ENCODE results near the gene GNAZ.

The GNAZ gene

DNA sequence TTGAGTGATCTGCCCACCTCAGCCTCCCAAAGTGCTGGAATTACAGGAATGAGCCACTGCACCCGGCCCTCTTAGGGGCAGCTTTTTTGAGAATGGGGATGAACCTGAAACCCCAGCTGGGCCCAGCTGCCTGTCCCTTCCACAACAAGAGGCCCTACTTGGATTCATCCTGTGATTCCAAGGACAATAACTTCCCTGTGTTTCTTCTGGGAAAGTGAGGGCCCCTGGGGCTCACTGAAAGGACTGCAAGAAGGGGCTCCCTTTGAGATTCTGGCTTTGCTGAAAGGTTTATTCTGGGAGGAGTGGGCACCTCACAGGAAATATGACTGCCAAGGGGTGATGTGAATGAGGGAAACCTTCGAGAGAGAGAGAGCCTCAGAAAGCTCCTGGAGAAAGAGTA is 12.3 kb upstream of the GNAZ start:
- H3K36me3 ChIP-seq (ENCODE audit: control insufficient read depth, insufficient read depth, low read length) = no peaks in the 10 kb centered on the region
- DNase-seq = no peak
- H3K27me3 ChIP-seq (replicated peaks; ENCODE audit: control insufficient read depth, insufficient read depth, low read length, poor library complexity, severe bottlenecking) = no peaks in the 10 kb centered on the region

DNA sequence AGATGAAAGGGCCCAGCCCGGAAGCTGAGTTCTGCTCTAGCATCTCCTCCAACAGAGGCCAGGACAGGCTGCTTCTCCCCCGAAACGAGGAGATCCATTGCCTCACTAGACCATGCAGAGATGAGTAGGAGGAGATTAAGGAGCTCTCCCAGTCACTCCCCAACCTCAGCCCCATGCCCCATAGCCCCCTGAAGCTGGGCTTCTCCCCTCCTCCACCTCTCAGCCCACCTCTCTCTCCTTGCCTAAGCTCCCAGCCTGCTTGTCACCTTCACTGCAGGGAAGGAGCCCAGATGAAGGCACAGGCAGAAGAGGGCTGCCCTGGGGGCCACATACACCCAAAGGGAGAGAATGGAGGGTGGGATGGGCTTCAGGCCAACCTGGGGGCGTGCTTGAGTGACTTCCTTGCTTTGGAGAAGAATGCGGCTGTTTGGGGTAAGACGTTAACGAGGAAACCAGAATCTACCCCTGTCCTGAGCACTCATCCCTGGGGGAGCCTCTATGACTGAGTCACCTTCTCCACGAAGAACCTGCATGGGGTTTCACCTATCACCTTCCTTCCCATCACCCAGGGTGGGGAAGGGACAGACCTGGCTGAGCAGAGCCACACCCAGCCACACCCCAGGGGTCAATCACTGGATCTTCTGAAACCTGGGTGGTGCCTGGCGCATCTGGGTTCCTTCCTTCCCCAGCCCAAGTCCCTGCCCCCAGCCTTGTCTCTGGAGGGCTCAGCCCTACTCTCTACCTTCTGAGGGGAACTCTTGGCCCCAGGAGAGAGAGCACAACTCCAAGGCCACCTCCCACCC is 11.6 kb upstream of the GNAZ start:
- Histone ChIP-seq H3K27me3 (replicated peaks; ENCODE audit: control insufficient read depth, insufficient read depth, low read length, poor library complexity, severe bottlenecking) (no peaks in the 10 kb centered on the region), H3K27ac (ENCODE audit: insufficient read depth, low read length, poor library complexity, severe bottlenecking) (no peak overlapping the region), H3K4me1 (ENCODE audit: control insufficient read depth, insufficient read depth, low read length, poor library complexity, severe bottlenecking) (no peaks in the 10 kb centered on the region), H3K9me3 (ENCODE audit: control insufficient read depth, low read length) (peaks cover 4% of the 10 kb centered on the region), H3K4me3 (ENCODE audit: insufficient read depth, low read depth, low read length, poor library complexity, severe bottlenecking) (no peak overlapping the region), H3K36me3 (ENCODE audit: control insufficient read depth, insufficient read depth, low read length) (no peaks in the 10 kb centered on the region)
- no peak for DNase-seq

More for the DNA sequence above, 12.3 kb upstream of the GNAZ start:
- no peak overlapping the region for H3K4me3 ChIP-seq (ENCODE audit: insufficient read depth, low read depth, low read length, poor library complexity, severe bottlenecking)
- no peak overlapping the region for H3K27ac ChIP-seq (ENCODE audit: insufficient read depth, low read length, poor library complexity, severe bottlenecking)
- H3K4me1 ChIP-seq (ENCODE audit: control insufficient read depth, insufficient read depth, low read length, poor library complexity, severe bottlenecking) = no peaks in the 10 kb centered on the region
- peaks cover 4% of the 10 kb centered on the region for H3K9me3 ChIP-seq (ENCODE audit: control insufficient read depth, low read length)

DNA sequence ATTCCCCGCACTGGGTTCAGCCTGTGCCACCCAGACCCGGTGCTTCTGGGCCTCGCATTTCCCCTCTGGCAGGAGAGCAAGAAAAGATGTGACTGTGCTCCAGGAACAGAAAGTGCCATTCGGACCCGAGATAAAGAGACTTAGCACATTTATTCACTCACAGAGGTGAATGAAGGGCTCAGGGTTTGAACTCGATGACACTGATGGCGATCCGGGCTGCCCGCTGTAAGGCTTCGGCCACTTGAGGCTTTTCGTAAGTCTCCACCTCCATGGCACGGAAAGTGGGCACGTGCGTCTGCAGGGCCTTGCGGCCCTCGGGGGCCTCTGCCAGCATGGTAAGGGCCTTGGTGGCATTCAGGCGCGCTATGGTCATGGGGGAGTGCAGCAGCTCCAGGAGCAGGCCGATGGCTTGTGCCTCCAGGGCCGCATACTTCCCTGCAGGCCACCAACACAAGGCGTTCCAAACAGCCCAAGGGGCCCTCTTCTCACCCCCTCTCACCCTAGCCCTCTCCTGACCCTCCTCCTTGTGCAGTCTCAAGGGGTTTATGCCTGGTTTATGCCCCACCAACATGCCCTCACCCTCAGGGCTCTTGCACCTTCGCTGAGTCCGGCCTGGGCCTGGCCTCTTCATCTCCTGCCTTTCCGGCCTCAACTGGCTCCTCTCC is 10.9 kb upstream of the GNAZ start:
- no peak for DNase-seq
- no peak overlapping the region for H3K27ac ChIP-seq (ENCODE audit: insufficient read depth, low read length, poor library complexity, severe bottlenecking)
- H3K4me1 ChIP-seq (ENCODE audit: control insufficient read depth, insufficient read depth, low read length, poor library complexity, severe bottlenecking) = no peaks in the 10 kb centered on the region

DNA sequence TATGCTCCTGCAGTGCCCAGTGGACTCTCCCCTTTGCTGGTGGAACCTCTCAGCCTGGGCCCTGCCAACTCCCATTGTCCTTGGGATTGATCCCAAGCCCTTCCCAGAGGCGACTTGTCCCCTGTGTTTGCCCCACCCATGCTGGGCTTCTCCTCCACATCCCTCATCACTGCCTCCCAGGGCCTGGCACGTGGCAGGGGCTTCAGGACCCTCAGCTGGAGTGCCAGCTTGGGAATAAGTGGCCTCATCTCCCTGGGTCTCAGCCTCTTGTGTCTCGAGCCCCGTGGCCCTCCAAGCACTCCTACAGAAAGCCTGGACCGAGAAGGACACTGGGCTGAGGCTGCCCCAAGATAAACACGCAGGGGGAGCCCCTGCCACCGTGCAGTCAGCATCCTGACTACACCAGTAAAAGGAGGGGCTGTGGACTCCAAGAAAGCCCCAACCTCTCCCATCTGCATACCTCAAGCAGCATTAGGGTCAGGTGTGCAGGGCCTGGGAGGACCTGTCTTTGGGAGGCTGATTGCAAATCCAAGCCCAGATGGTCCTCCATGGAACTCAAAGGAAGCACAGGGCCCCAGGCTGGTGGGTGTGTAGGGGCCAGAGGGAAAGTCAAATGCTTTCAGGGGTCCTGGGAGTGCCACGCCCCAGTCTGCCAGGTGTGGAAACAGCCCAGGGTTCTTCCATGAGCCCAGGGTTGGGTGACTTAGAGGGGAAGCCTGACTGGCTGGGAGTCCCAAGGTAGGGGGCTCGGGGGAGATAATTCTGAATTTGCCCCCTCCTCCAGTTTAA is 9.5 kb upstream of the GNAZ start:
- no peak overlapping the region for H3K4me3 ChIP-seq (ENCODE audit: insufficient read depth, low read depth, low read length, poor library complexity, severe bottlenecking)

More for the DNA sequence above, 10.9 kb upstream of the GNAZ start:
- H3K9me3 ChIP-seq (ENCODE audit: control insufficient read depth, low read length) = peaks cover 4% of the 10 kb centered on the region
- no peak overlapping the region for H3K4me3 ChIP-seq (ENCODE audit: insufficient read depth, low read depth, low read length, poor library complexity, severe bottlenecking)
- H3K27me3 ChIP-seq (replicated peaks; ENCODE audit: control insufficient read depth, insufficient read depth, low read length, poor library complexity, severe bottlenecking) = no peaks in the 10 kb centered on the region
- H3K36me3 ChIP-seq (ENCODE audit: control insufficient read depth, insufficient read depth, low read length) = no peaks in the 10 kb centered on the region

DNA sequence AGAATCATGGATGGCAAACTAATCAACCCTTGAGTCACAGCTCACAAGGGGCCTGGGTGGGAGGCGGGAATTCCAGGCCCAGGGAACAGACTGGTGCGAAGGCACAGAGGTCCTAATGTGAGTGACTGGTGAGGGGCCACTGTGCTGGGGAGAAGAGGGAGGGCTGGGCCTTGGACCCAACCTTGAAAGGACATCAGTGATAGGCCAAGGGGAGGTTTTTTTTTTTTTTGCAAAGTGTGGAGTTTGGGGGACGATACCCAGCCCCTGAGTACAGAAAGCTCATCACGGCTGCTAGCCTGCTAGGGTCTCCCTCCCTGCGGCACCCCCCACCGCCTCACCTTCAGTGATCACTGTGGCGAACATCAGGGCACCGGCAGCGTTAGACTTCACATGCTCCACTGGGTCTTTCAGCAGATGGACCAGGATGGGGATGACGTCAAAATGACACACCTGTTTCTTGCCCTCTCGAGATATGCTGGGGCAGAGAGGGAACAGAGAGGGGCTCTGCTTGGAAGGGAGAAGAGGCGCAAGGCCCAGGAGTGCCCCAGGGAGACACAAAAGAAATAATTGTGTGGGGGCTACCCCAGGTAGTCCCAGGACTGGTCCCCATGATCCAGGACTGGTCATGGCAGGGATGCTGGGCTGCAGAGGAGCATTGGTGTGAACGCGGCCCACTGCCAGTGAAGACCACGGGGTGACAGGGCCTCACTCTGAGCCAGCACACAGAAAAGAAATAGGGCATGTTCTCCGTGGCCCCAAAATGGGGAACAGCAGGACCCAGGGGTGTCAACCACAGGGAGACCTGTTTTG is 8.6 kb upstream of the GNAZ start:
- no peak overlapping the region for H3K27ac ChIP-seq (ENCODE audit: insufficient read depth, low read length, poor library complexity, severe bottlenecking)
- H3K9me3 ChIP-seq (ENCODE audit: control insufficient read depth, low read length) = peaks cover 4% of the 10 kb centered on the region
- no peaks in the 10 kb centered on the region for H3K36me3 ChIP-seq (ENCODE audit: control insufficient read depth, insufficient read depth, low read length)
- no peaks in the 10 kb centered on the region for H3K4me1 ChIP-seq (ENCODE audit: control insufficient read depth, insufficient read depth, low read length, poor library complexity, severe bottlenecking)
- no peak for DNase-seq
- no peak overlapping the region for H3K4me3 ChIP-seq (ENCODE audit: insufficient read depth, low read depth, low read length, poor library complexity, severe bottlenecking)
- H3K27me3 ChIP-seq (replicated peaks; ENCODE audit: control insufficient read depth, insufficient read depth, low read length, poor library complexity, severe bottlenecking) = no peaks in the 10 kb centered on the region

More for the DNA sequence above, 9.5 kb upstream of the GNAZ start:
- no peak overlapping the region for H3K27ac ChIP-seq (ENCODE audit: insufficient read depth, low read length, poor library complexity, severe bottlenecking)
- H3K36me3 ChIP-seq (ENCODE audit: control insufficient read depth, insufficient read depth, low read length) = no peaks in the 10 kb centered on the region
- no peak for DNase-seq
- peaks cover 4% of the 10 kb centered on the region for H3K9me3 ChIP-seq (ENCODE audit: control insufficient read depth, low read length)
- no peaks in the 10 kb centered on the region for H3K4me1 ChIP-seq (ENCODE audit: control insufficient read depth, insufficient read depth, low read length, poor library complexity, severe bottlenecking)
- H3K27me3 ChIP-seq (replicated peaks; ENCODE audit: control insufficient read depth, insufficient read depth, low read length, poor library complexity, severe bottlenecking) = no peaks in the 10 kb centered on the region

DNA sequence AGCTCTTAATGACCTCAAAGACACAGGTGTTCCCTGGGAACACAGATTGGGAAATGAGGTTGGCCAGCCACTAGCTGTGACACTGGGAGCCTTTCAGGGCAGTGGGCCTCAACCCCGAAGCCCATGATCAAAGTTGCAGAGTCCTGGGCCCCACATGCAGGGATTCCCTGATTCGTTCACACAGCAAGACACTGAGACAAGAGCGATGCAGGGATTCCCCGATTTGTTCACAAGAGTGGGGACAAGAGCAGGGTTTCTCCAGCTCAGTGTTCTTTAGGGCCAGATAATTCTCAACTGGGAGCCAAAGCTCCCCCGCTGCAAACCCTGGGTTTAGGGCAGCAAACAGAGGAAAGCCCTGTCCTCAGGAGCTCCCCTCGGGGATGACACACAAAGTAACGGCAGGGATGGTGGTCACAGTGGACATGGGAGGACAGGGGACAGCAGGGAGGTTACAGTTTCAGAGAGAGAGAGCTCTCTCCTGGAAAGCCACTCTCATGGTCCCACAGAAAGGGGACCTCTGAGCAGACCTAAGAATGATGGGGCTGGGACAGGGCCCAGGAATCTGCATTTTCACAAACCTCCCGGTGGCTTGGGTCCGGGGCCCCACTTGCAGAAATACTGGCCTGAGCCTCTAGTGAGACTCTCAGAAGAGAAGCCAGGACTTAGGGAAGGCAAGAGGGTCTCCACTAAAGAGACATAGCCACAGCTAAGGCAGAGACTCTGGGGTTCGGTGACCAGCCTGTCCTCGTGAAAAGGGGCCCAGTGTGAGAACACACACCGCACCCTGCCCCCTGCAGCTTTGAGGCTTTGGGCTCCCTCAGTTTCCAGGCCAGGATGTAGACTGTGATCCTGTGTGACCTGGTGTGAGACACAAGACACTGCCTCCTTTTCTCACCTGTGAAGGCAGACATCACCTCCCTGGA is 7.4 kb upstream of the GNAZ start:
- H3K27ac ChIP-seq (ENCODE audit: insufficient read depth, low read length, poor library complexity, severe bottlenecking) = no peak overlapping the region
- H3K4me3 ChIP-seq (ENCODE audit: insufficient read depth, low read depth, low read length, poor library complexity, severe bottlenecking) = no peak overlapping the region
- no peaks in the 10 kb centered on the region for H3K36me3 ChIP-seq (ENCODE audit: control insufficient read depth, insufficient read depth, low read length)
- H3K27me3 ChIP-seq (replicated peaks; ENCODE audit: control insufficient read depth, insufficient read depth, low read length, poor library complexity, severe bottlenecking) = no peaks in the 10 kb centered on the region
- no peaks in the 10 kb centered on the region for H3K4me1 ChIP-seq (ENCODE audit: control insufficient read depth, insufficient read depth, low read length, poor library complexity, severe bottlenecking)
- no peak for DNase-seq
- H3K9me3 ChIP-seq (ENCODE audit: control insufficient read depth, low read length) = no peaks in the 10 kb centered on the region

DNA sequence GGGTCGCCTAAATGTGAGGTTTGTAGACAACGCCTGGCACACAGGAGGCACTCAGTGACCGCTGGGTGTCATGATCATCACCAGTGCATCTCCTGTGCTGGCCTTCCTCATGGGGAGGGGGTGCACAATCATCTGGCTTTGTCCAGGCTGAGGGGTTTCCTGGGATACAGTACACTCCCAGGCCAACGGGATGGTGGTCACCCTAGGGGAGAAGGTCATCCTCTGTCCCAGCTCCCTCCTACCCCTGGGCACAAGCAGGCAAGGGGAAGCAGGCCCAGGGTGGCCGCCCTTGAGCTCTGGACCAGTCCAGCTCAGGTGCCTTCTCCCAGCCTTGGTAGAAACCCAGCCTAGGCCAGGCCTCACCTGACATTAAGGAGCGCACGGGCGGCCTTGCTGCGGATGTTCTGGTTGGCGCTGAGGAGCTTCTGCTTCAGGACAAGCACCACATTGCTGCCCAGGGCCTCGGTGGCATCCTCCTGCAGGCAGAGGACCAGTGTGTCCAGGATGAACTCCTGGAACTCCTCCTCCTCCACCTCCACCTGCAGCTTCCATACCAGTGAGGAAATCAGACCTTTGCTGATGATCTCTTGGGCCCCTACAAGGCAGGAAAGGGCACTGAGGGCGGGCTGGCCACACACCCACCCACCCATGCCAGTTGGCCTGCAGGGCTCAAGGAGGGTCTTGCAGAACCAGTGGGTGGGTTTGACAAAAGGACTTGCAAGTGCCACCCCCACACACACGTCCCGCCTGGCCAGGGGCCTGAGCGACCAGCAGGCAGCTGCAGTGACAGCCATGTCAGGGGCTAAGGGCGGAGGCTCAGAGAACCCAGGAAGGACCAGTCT is 6.6 kb upstream of the GNAZ start:
- H3K27me3 ChIP-seq (replicated peaks; ENCODE audit: control insufficient read depth, insufficient read depth, low read length, poor library complexity, severe bottlenecking) = no peaks in the 10 kb centered on the region
- H3K36me3 ChIP-seq (ENCODE audit: control insufficient read depth, insufficient read depth, low read length) = no peaks in the 10 kb centered on the region
- H3K27ac ChIP-seq (ENCODE audit: insufficient read depth, low read length, poor library complexity, severe bottlenecking) = no peak overlapping the region
- H3K4me3 ChIP-seq (ENCODE audit: insufficient read depth, low read depth, low read length, poor library complexity, severe bottlenecking) = no peak overlapping the region
- H3K4me1 ChIP-seq (ENCODE audit: control insufficient read depth, insufficient read depth, low read length, poor library complexity, severe bottlenecking) = no peaks in the 10 kb centered on the region
- H3K9me3 ChIP-seq (ENCODE audit: control insufficient read depth, low read length) = no peaks in the 10 kb centered on the region
- no peak for DNase-seq

DNA sequence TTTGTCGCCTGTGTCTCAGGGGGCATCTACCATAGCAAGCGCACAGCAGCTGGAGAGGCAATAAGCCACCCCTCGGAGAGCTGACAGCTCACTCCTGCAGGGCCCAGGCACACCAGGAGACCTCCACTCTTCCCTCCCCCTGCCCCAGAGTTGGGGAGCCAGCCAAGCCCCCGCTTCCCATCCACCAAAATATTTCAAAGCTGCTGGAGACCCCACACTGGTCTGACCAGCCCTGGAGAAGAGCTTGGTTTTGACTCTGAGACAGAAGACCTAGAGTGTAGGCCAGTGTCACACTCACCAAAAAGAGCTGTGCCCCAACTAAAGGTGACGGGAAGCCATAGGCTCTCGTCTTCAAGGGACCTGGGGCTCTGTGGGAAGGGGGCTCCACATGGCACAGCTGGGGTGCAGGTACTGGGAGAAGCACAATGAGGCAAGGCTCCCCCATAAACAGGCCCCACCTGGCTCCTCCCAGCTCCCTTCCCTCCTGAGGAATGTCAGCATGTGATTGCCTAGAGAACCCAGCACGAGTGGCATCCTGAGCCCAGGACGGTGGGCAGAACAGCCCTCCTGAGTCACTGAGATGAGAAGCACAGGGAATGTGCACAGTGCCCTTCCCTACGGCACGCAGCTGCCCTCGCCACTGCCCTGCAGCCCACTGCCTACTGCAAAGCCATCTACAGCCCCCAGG is 5.8 kb upstream of the GNAZ start:
- H3K4me1 ChIP-seq (ENCODE audit: control insufficient read depth, insufficient read depth, low read length, poor library complexity, severe bottlenecking) = peaks cover 1% of the 10 kb centered on the region
- H3K9me3 ChIP-seq (ENCODE audit: control insufficient read depth, low read length) = no peaks in the 10 kb centered on the region
- H3K4me3 ChIP-seq (ENCODE audit: insufficient read depth, low read depth, low read length, poor library complexity, severe bottlenecking) = no peak overlapping the region
- no peak overlapping the region for H3K27ac ChIP-seq (ENCODE audit: insufficient read depth, low read length, poor library complexity, severe bottlenecking)
- no peak for DNase-seq
- H3K36me3 ChIP-seq (ENCODE audit: control insufficient read depth, insufficient read depth, low read length) = no peaks in the 10 kb centered on the region
- no peaks in the 10 kb centered on the region for H3K27me3 ChIP-seq (replicated peaks; ENCODE audit: control insufficient read depth, insufficient read depth, low read length, poor library complexity, severe bottlenecking)

Data from effector memory CD4-positive, alpha-beta T cell (primary cell).